HCT116 (cell line): ENCODE results near the gene GRB10. TPM values are rescaled to one million over a fixed set of nuclear protein-coding genes. Genes with fewer than 3 reads are reported as not detected.

ENCODE experiments used
- ATAC-seq: fragments of 200-7000 bp; cut with Tn5 transposase; 2 replicates; pipeline ENCODE4 v1.9.1; 2020; ENCODE audit warnings: mild to moderate bottlenecking, moderate library complexity
- BruUV-seq: library from RNA; stranded (reverse); fragments of 400-500 nt; replicated peaks from 2 replicates; lab custom pipeline; 2021; lab: Mats Ljungman, UMichigan
- CTCF ChIA-PET: fragments of 300-600 bp; sonication (Branson Sonifier 250); formaldehyde crosslinking; loops from one replicate; lab custom pipeline; 2021; ENCODE audit warnings: antibody characterized with exemption; lab: Charles Lee
- POLR2A ChIA-PET: fragments of 300-600, 350-600 bp; sonication (Branson Sonifier 250); formaldehyde crosslinking; loops from one replicate; lab custom pipeline; 2021; ENCODE audit warnings: antibody characterized with exemption; lab: Charles Lee
- RAD21 ChIA-PET, 2 experiments: fragments of 300-600 bp; sonication (Branson Sonifier 250); formaldehyde crosslinking; loops; one replicate each; lab custom pipeline; 2023; ENCODE audit warnings: low total read pairs in 2 of 2; ENCODE audit not compliant: uncharacterized antibody in 2 of 2, unreplicated experiment in 2 of 2, low non-redundant PET in 1 of 2; lab: Charles Lee
- DNase-seq: peaks from one replicate; pipeline ENCODE4 v3.0.0-alpha.2; 2010; ENCODE audit warnings: low read depth, low spot score
- H2AFZ ChIP-seq: fragments of 200-600 bp; shearing (Covaris generic), sonication (generic); 2 replicates; pipeline ENCODE4 v1.6.1; 2017; ENCODE audit warnings: low read depth, mixed run types, mixed read lengths, antibody characterized with exemption, low read length; ENCODE audit not compliant: poor library complexity, severe bottlenecking
- H3K27ac ChIP-seq: 2 replicates; pipeline ENCODE4 v1.5.1; 2012; ENCODE audit warnings: low read depth, low read length
- H3K27me3 ChIP-seq: fragments of 200-600 bp; sonication (generic); 2 replicates; pipeline ENCODE4 v1.6.1; 2016; ENCODE audit warnings: mixed run types, low read length, mixed read lengths; ENCODE audit not compliant: insufficient read depth
- H3K36me3 ChIP-seq, 2 experiments: fragments of 200-500 bp in 1 of 2; fragments of 200-600 bp in 1 of 2; sonication (Bioruptor generic) in 1 of 2; sonication (generic) in 1 of 2; 2 replicates each; pipeline versions ENCODE4 v1.5.1 to v1.6.1; 2014 to 2016; ENCODE audit warnings: low read length in 2 of 2, inconsistent platforms in 1 of 2, mixed read lengths in 1 of 2, mixed run types in 1 of 2; ENCODE audit not compliant: insufficient read depth in 2 of 2, control insufficient read depth in 1 of 2
- H3K4me1 ChIP-seq, 2 experiments: fragments of 200-600 bp in 1 of 2; sonication (generic) in 1 of 2; 2 replicates each; pipeline versions ENCODE4 v1.5.1 to v1.6.1; 2012 to 2017; ENCODE audit warnings: low read length in 2 of 2, inconsistent platforms in 1 of 2, mild to moderate bottlenecking in 1 of 2, mixed read lengths in 1 of 2, mixed run types in 1 of 2, moderate library complexity in 1 of 2; ENCODE audit not compliant: insufficient read depth in 2 of 2, control insufficient read depth in 1 of 2
- H3K4me2 ChIP-seq: fragments of 200-600 bp; sonication (generic); 2 replicates; pipeline ENCODE4 v1.6.1; 2017; ENCODE audit warnings: mixed run types, low read length, mixed read lengths
- H3K4me3 ChIP-seq, 2 experiments: fragments of 200-600 bp in 1 of 2; sonication (generic) in 1 of 2; replicated peaks in 1 of 2; 2 replicates each; pipeline ENCODE4 v1.5.1; 2011 to 2016; ENCODE audit warnings: low read length in 2 of 2, control low read depth in 1 of 2, low read depth in 1 of 2, mild to moderate bottlenecking in 1 of 2, mixed read lengths in 1 of 2, mixed run types in 1 of 2
- H3K79me2 ChIP-seq: fragments of 200-600 bp; sonication (generic); 2 replicates; pipeline ENCODE4 v1.6.1; 2017; ENCODE audit warnings: mild to moderate bottlenecking, mixed run types, low read length, moderate library complexity, mixed read lengths; ENCODE audit not compliant: insufficient read depth
- H3K9ac ChIP-seq: fragments of 200-600 bp; sonication (generic); 2 replicates; pipeline ENCODE4 v1.6.1; 2016; ENCODE audit warnings: low read length, mixed read lengths
- H3K9me2 ChIP-seq: fragments of 200-600 bp; sonication (generic), shearing (Covaris generic); 2 replicates; pipeline ENCODE4 v1.6.1; 2017; ENCODE audit warnings: mixed run types, mild to moderate bottlenecking, moderate library complexity; ENCODE audit not compliant: insufficient read depth
- H3K9me3 ChIP-seq, 2 experiments: fragments of 200-500 bp in 1 of 2; fragments of 200-600 bp in 1 of 2; sonication (Bioruptor generic) in 1 of 2; sonication (generic) in 1 of 2; 2 replicates each; pipeline ENCODE4 v1.6.1; 2014 to 2017; ENCODE audit warnings: low read length in 2 of 2, mixed read lengths in 2 of 2, inconsistent platforms in 1 of 2, low read depth in 1 of 2, mild to moderate bottlenecking in 1 of 2, mixed run types in 1 of 2, moderate library complexity in 1 of 2; ENCODE audit not compliant: control insufficient read depth in 1 of 2, insufficient read depth in 1 of 2
- H4K20me1 ChIP-seq: fragments of 200-600 bp; sonication (generic), shearing (Covaris generic); 2 replicates; pipeline ENCODE4 v1.6.1; 2017; ENCODE audit warnings: mixed run types, mild to moderate bottlenecking, moderate library complexity; ENCODE audit not compliant: insufficient read depth
- CBX3 ChIP-seq: IDR thresholded peaks from 2 replicates; pipeline ENCODE4 v1.6.1; 2012; ENCODE audit warnings: low read depth
- CEBPB ChIP-seq: IDR thresholded peaks from 2 replicates; pipeline ENCODE4 v1.6.1; 2012; ENCODE audit warnings: low read depth
- EGR1 ChIP-seq: IDR thresholded peaks from 2 replicates; pipeline ENCODE4 v1.6.1; 2012; ENCODE audit warnings: low read depth
- JUND ChIP-seq: IDR thresholded peaks from 2 replicates; pipeline ENCODE4 v1.6.1; 2012
- POLR2AphosphoS5 ChIP-seq: IDR thresholded peaks from 2 replicates; pipeline ENCODE4 v1.6.1; 2011; ENCODE audit warnings: mild to moderate bottlenecking, low read depth, low read length, moderate library complexity
- RAD21 ChIP-seq: IDR thresholded peaks from 2 replicates; pipeline ENCODE4 v1.6.1; 2012; ENCODE audit warnings: low read depth, mild to moderate bottlenecking
- SIN3A ChIP-seq: IDR thresholded peaks from 2 replicates; pipeline ENCODE4 v1.6.1; 2012; ENCODE audit warnings: low read depth
- TCF7L2 ChIP-seq: IDR thresholded peaks from 2 replicates; pipeline ENCODE4 v1.7.0; 2011; ENCODE audit warnings: borderline replicate concordance, inconsistent platforms; ENCODE audit not compliant: insufficient read depth, insufficient read length; ENCODE audit errors: extremely low read depth
- YY1 ChIP-seq: IDR thresholded peaks from 2 replicates; pipeline ENCODE4 v1.6.1; 2011; ENCODE audit warnings: low read length, low read depth, moderate library complexity, mild to moderate bottlenecking; ENCODE audit not compliant: insufficient replicate concordance; ENCODE audit errors: extremely low read depth
- ZFX ChIP-seq: fragments of 450-650 bp; IDR thresholded peaks from 2 replicates; pipeline ENCODE4 v1.6.1; 2017
- ZNF274 ChIP-seq: fragments of 200-500 bp; sonication (Bioruptor generic); IDR thresholded peaks from 2 replicates; pipeline ENCODE4 v1.6.1; 2014; ENCODE audit warnings: mild to moderate bottlenecking, low read depth, low read length, inconsistent platforms
- intact Hi-C: fragments of 100-400 bp; cut with micrococcal nuclease; formaldehyde crosslinking; loops from 2 replicates; pipeline ENCODE4 v1.10.0; 2022
- total RNA-seq: library from RNA; stranded (reverse); gene quantifications from one replicate; pipeline ENCODE4 v1.2.1, GENCODE V29; 2021; ENCODE audit not compliant: unreplicated experiment
- TF ChIP-seq, protein P1 (sequence below): IDR thresholded peaks from 2 replicates; pipeline ENCODE4 v1.6.1; 2012; ENCODE audit warnings: low read depth
- TF ChIP-seq, protein P2 (sequence below): IDR thresholded peaks from 2 replicates; pipeline ENCODE4 v1.6.1; 2011; ENCODE audit warnings: mild to moderate bottlenecking, low read length, moderate library complexity; ENCODE audit not compliant: insufficient replicate concordance; ENCODE audit errors: extremely low read depth

GRB10 gene
- total RNA-seq, 1 experiment from 2014 or later: 37.3 TPM

- Histone ChIP-seq H3K4me1 (no peaks in the 10 kb centered on the region), H4K20me1 (no peaks in the 10 kb centered on the region), H3K9me3 (no peaks in the 10 kb centered on the region), H2AFZ (no peak overlapping the region), H3K4me2 (no peak overlapping the region), H3K27me3 (no peaks in the 10 kb centered on the region), H3K9ac (no peak overlapping the region), H3K27ac (no peak overlapping the region), H3K9me2 (no peaks in the 10 kb centered on the region), H3K79me2 (no peaks in the 10 kb centered on the region), H3K4me3 (no peak overlapping the region), H3K36me3 (no peaks in the 10 kb centered on the region)
- DNase-seq (no peak), ATAC-seq (no peak)
- CTCF ChIA-PET: interaction anchor here (1.1 kb wide), 1 partner anchor 14 kb away, joined by 3 read pairs; no protein-coding TSS in a partner anchor
- RAD21 ChIA-PET: no interaction called here
- TF ChIP-seq POLR2AphosphoS5 (no peak), JUND (no peak), TCF7L2 (no peak), YY1 (no peak), EGR1 (no peak), ZNF274 (no peak), CEBPB (no peak), CBX3 (no peak), SIN3A (no peak), RAD21 (no peak), ZFX (no peak)
- TF ChIP-seq, protein P1, sequence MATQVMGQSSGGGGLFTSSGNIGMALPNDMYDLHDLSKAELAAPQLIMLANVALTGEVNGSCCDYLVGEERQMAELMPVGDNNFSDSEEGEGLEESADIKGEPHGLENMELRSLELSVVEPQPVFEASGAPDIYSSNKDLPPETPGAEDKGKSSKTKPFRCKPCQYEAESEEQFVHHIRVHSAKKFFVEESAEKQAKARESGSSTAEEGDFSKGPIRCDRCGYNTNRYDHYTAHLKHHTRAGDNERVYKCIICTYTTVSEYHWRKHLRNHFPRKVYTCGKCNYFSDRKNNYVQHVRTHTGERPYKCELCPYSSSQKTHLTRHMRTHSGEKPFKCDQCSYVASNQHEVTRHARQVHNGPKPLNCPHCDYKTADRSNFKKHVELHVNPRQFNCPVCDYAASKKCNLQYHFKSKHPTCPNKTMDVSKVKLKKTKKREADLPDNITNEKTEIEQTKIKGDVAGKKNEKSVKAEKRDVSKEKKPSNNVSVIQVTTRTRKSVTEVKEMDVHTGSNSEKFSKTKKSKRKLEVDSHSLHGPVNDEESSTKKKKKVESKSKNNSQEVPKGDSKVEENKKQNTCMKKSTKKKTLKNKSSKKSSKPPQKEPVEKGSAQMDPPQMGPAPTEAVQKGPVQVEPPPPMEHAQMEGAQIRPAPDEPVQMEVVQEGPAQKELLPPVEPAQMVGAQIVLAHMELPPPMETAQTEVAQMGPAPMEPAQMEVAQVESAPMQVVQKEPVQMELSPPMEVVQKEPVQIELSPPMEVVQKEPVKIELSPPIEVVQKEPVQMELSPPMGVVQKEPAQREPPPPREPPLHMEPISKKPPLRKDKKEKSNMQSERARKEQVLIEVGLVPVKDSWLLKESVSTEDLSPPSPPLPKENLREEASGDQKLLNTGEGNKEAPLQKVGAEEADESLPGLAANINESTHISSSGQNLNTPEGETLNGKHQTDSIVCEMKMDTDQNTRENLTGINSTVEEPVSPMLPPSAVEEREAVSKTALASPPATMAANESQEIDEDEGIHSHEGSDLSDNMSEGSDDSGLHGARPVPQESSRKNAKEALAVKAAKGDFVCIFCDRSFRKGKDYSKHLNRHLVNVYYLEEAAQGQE: no peak
- TF ChIP-seq, protein P2, sequence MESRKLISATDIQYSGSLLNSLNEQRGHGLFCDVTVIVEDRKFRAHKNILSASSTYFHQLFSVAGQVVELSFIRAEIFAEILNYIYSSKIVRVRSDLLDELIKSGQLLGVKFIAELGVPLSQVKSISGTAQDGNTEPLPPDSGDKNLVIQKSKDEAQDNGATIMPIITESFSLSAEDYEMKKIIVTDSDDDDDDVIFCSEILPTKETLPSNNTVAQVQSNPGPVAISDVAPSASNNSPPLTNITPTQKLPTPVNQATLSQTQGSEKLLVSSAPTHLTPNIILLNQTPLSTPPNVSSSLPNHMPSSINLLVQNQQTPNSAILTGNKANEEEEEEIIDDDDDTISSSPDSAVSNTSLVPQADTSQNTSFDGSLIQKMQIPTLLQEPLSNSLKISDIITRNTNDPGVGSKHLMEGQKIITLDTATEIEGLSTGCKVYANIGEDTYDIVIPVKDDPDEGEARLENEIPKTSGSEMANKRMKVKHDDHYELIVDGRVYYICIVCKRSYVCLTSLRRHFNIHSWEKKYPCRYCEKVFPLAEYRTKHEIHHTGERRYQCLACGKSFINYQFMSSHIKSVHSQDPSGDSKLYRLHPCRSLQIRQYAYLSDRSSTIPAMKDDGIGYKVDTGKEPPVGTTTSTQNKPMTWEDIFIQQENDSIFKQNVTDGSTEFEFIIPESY: no peak
- intact Hi-C loops: no loop called here
- BruUV-seq: no TSS peak
- POLR2A ChIA-PET: no interaction called here
Measured at GRCh38 chr7:50647286-50647980, 135.3 kb downstream of the GRB10 start.
